ENCODE data around the gene CCDC91.

- TF ChIP-seq CTCF (IDR thresholded peaks at IDR 0.05) (no peak), POLR2A (IDR thresholded peaks at IDR 0.05) (no peak)
Measured at GRCh38 chr12:28290262-28290661, 100.0 kb downstream of the CCDC91 start.

Measured in Peyer's patch (tissue), 4 donors.